ENCODE results near the gene PPTC7. TPM values are rescaled to one million over a fixed set of nuclear protein-coding genes. Genes with fewer than 3 reads are reported as not detected.

Gene PPTC7
- total and polyA plus RNA-seq, 2 of the 13 experiments (the other 11 are each of a cell fraction or from before 2014, with no cell fraction given) = 4.8 to 12.3 TPM

GRCh38 chr12:110501752-110502738 is 81.1 kb downstream of the PPTC7 start, which contains the start of the genes RAD9B and VPS29 (continued):
- TF ChIP-seq ATF5 (CRISPR knock-in tag; IDR thresholded peaks at IDR 0.05; ENCODE audit: low read depth) = peak; percentile 92; the same call in 1 of the 2 replicates
- TF ChIP-seq ZNF615 (CRISPR knock-in tag; IDR thresholded peaks at IDR 0.05; ENCODE audit: borderline replicate concordance) = peak; percentile 99
- TF ChIP-seq ZNF121 (CRISPR knock-in tag; IDR thresholded peaks at IDR 0.05) = no peak
- TF ChIP-seq ZNF451 (CRISPR knock-in tag; IDR thresholded peaks at IDR 0.05) = 0 out of 2 replicates have a peak, but pooled peaks have one; percentile 64
- peak; percentile 87 for TF ChIP-seq ZNF18 (CRISPR knock-in tag; IDR thresholded peaks at IDR 0.05; ENCODE audit: insufficient replicate concordance)
- peak; percentile 86 for TF ChIP-seq BRD4 (CRISPR knock-in tag; IDR thresholded peaks at IDR 0.05)
- peak; percentile 98 for TF ChIP-seq ZNF101 (CRISPR knock-in tag; IDR thresholded peaks at IDR 0.05; ENCODE audit: borderline replicate concordance, low read depth)
- peak; percentile 93 for TF ChIP-seq POLR2G (IDR thresholded peaks at IDR 0.05; ENCODE audit: low read depth, low read length)
- peak; percentile 93 for TF ChIP-seq KAT8 (CRISPR knock-in tag; IDR thresholded peaks at IDR 0.05)
- TF ChIP-seq HES4 (CRISPR knock-in tag; IDR thresholded peaks at IDR 0.05; ENCODE audit: borderline replicate concordance) = peak; percentile 60; the same call in 1 of the 2 replicates
- TF ChIP-seq ZNF549 (CRISPR knock-in tag; IDR thresholded peaks at IDR 0.05) = no peak
- TF ChIP-seq ZZZ3 (CRISPR knock-in tag; IDR thresholded peaks at IDR 0.05; ENCODE audit: borderline replicate concordance) = peak; percentile 60; the same call in 1 of the 2 replicates
- no peak for TF ChIP-seq BCL6 (CRISPR knock-in tag; IDR thresholded peaks at IDR 0.05)
- TF ChIP-seq TIGD3 (CRISPR knock-in tag; IDR thresholded peaks at IDR 0.05; ENCODE audit: borderline replicate concordance) = peak; percentile 97; the same call in 1 of the 2 replicates
- TF ChIP-seq ZBTB49 (CRISPR knock-in tag; IDR thresholded peaks at IDR 0.05; ENCODE audit: borderline replicate concordance) = no peak; the same call in 1 of the 2 replicates
- TF ChIP-seq CBFB (CRISPR knock-in tag; IDR thresholded peaks at IDR 0.05) = peak; percentile 88; the same call in 1 of the 2 replicates
